IMR-90 (cell line): ENCODE data around the gene ACOXL. TPM values are rescaled to one million over a fixed set of nuclear protein-coding genes. Genes with fewer than 3 reads are reported as not detected.

Experiments used
- ATAC-seq: fragments of 200-7000 bp; cut with Tn5 transposase; 2 replicates; pipeline ENCODE4 v1.9.1; 2020; ENCODE audit warnings: low read depth, mild to moderate bottlenecking, moderate library complexity
- BruUV-seq: library from RNA; stranded (reverse); fragments of 400-500 nt; replicated peaks from 2 replicates; lab custom pipeline; 2021; lab: Mats Ljungman, UMichigan
- CTCF ChIA-PET: fragments of 300-600 bp; formaldehyde crosslinking; extraction: SDS; loops from one replicate; lab custom pipeline; 2021; ENCODE audit warnings: antibody characterized with exemption; lab: Yijun Ruan, JAX
- POLR2A ChIA-PET: fragments of 300-600 bp; sonication (Branson Sonifier 250); formaldehyde crosslinking; loops from one replicate; lab custom pipeline; 2022; ENCODE audit warnings: antibody characterized with exemption; ENCODE audit not compliant: unreplicated experiment; lab: Charles Lee
- DNase-seq: peaks from one replicate; pipeline ENCODE4 v3.0.0; 2013
- H2AFZ ChIP-seq: replicated peaks from 2 replicates; pipeline ENCODE3; 2013; ENCODE audit warnings: low read length, mild to moderate bottlenecking; ENCODE audit not compliant: poor library complexity
- H2AK5ac ChIP-seq: 2 replicates; pipeline ENCODE4 v1.6.1; 2013; ENCODE audit warnings: low read depth, low read length, inconsistent platforms
- H2AK9ac ChIP-seq: replicated peaks from 2 replicates; pipeline ENCODE3; 2013; ENCODE audit warnings: mild to moderate bottlenecking, low read depth, low read length, moderate library complexity; ENCODE audit not compliant: poor library complexity
- H2BK120ac ChIP-seq: 2 replicates; pipeline ENCODE4 v1.6.1; 2013; ENCODE audit warnings: low read depth, low read length, inconsistent platforms
- H2BK15ac ChIP-seq: 3 replicates; pipeline ENCODE4 v1.6.1; 2013; ENCODE audit warnings: low read depth, low read length, inconsistent platforms
- H2BK20ac ChIP-seq: 2 replicates; pipeline ENCODE4 v1.6.1; 2013; ENCODE audit warnings: low read depth, mild to moderate bottlenecking, inconsistent platforms, low read length, moderate library complexity
- H2BK5ac ChIP-seq: 2 replicates; pipeline ENCODE4 v1.6.1; 2013; ENCODE audit warnings: mild to moderate bottlenecking, low read depth, low read length, inconsistent platforms; ENCODE audit not compliant: poor library complexity, severe bottlenecking
- H3K14ac ChIP-seq: replicated peaks from 2 replicates; pipeline ENCODE4 v1.6.1; 2013; ENCODE audit warnings: low read depth, low read length, inconsistent platforms
- H3K18ac ChIP-seq: 2 replicates; pipeline ENCODE4 v1.6.1; 2013; ENCODE audit warnings: low read depth, low read length, control low read depth
- H3K23ac ChIP-seq: 2 replicates; pipeline ENCODE4 v1.6.1; 2013; ENCODE audit warnings: low read depth, low read length, inconsistent platforms
- H3K27ac ChIP-seq: 2 replicates; pipeline ENCODE4 v1.5.1; 2013; ENCODE audit warnings: mild to moderate bottlenecking, control low read depth, low read length; ENCODE audit not compliant: insufficient read depth
- H3K27me3 ChIP-seq: 2 replicates; pipeline ENCODE4 v1.6.1; 2013; ENCODE audit warnings: low read length; ENCODE audit not compliant: control insufficient read depth, insufficient read depth
- H3K36me3 ChIP-seq: 2 replicates; pipeline ENCODE4 v1.6.1; 2013; ENCODE audit warnings: low read length, mixed read lengths; ENCODE audit not compliant: control insufficient read depth, insufficient read depth
- H3K4ac ChIP-seq: 2 replicates; pipeline ENCODE4 v1.6.1; 2013; ENCODE audit warnings: low read depth, low read length, inconsistent platforms
- H3K4me1 ChIP-seq: 2 replicates; pipeline ENCODE4 v1.6.1; 2013; ENCODE audit warnings: low read length, mixed read lengths; ENCODE audit not compliant: control insufficient read depth, insufficient read depth
- H3K4me2 ChIP-seq: 2 replicates; pipeline ENCODE4 v1.6.1; 2013; ENCODE audit warnings: low read depth, mild to moderate bottlenecking, control low read depth, low read length, moderate library complexity
- H3K4me3 ChIP-seq: 2 replicates; pipeline ENCODE4 v1.5.1; 2013; ENCODE audit warnings: low read depth, mild to moderate bottlenecking, control low read depth, low read length, moderate library complexity; ENCODE audit not compliant: insufficient read depth
- H3K56ac ChIP-seq: 2 replicates; pipeline ENCODE4 v1.6.1; 2013; ENCODE audit warnings: low read length, inconsistent platforms; ENCODE audit not compliant: insufficient read depth; ENCODE audit errors: extremely low read depth
- H3K79me1 ChIP-seq, 2 experiments: 2 replicates each; pipeline ENCODE4 v1.6.1; 2013; ENCODE audit warnings: low read length in 2 of 2, inconsistent platforms in 1 of 2, low read depth in 1 of 2
- H3K9ac ChIP-seq: 2 replicates; pipeline ENCODE4 v1.6.1; 2013; ENCODE audit warnings: low read depth, low read length, control low read depth
- H3K9me1 ChIP-seq: 2 replicates; pipeline ENCODE4 v1.6.1; 2013; ENCODE audit warnings: low read length, inconsistent platforms; ENCODE audit not compliant: insufficient read depth
- H3K9me3 ChIP-seq: 2 replicates; pipeline ENCODE4 v1.6.1; 2013; ENCODE audit warnings: low read length; ENCODE audit not compliant: control insufficient read depth, insufficient read depth
- H4K20me1 ChIP-seq: 2 replicates; pipeline ENCODE4 v1.6.1; 2013; ENCODE audit warnings: low read length, inconsistent platforms; ENCODE audit not compliant: insufficient read depth
- H4K5ac ChIP-seq: 2 replicates; pipeline ENCODE4 v1.6.1; 2013; ENCODE audit warnings: mild to moderate bottlenecking, low read depth, low read length, control low read depth
- H4K8ac ChIP-seq, 2 experiments: 2 replicates each; pipeline ENCODE4 v1.6.1; 2013; ENCODE audit warnings: low read depth in 2 of 2, low read length in 2 of 2, control low read depth in 1 of 2, inconsistent platforms in 1 of 2
- H4K91ac ChIP-seq: 2 replicates; pipeline ENCODE4 v1.6.1; 2013; ENCODE audit warnings: low read depth, low read length, inconsistent platforms; ENCODE audit not compliant: insufficient read depth
- BHLHE40 ChIP-seq: fragments of 150-350 bp; IDR thresholded peaks from 2 replicates; pipeline ENCODE4 v1.6.1; 2016; ENCODE audit warnings: mild to moderate bottlenecking, low read depth, low read length
- CHD1 ChIP-seq: IDR thresholded peaks from 2 replicates; pipeline ENCODE4 v1.6.1; 2012; ENCODE audit warnings: low read depth, low read length, improper control_type of control experiment
- MAFK ChIP-seq: IDR thresholded peaks from 2 replicates; pipeline ENCODE4 v1.6.1; 2012; ENCODE audit warnings: low read depth, low read length, improper control_type of control experiment
- WGBS, 2 experiments: methylation state at CpG; one replicate each; pipeline versions ENCODE4 v1.1.5 to v1.1.7; 2013; ENCODE audit warnings: missing lambda C conversion rate in 2 of 2; ENCODE audit not compliant: insufficient read length in 1 of 2; ENCODE audit errors: extremely low coverage in 2 of 2; 5-methylcytosine and 5-hydroxymethylcytosine counted together
- dilution Hi-C: fragments of 300-500 bp; cut with HindIII; formaldehyde crosslinking; loops from one replicate; pipeline ENCODE4 v1.14.3; 2018; ENCODE audit warnings: low sequenced_read_pairs; ENCODE audit not compliant: unreplicated experiment
- in situ Hi-C: fragments of 300-500 bp; cut with MboI; formaldehyde crosslinking; loops from 3 replicates; pipeline ENCODE4 v1.14.3; 2019; ENCODE audit warnings: low sequenced_read_pairs, inconsistent platforms, mixed read lengths
- intact Hi-C: fragments of 100-400 bp; cut with micrococcal nuclease; formaldehyde crosslinking; loops from 2 replicates; pipeline ENCODE4 v1.10.0; 2022
- polyA plus RNA-seq, 3 experiments: library from polyadenylated mRNA; depleted of rRNA; stranded (reverse); fragments of >200 nt; gene quantifications; 2 replicates each; pipeline ENCODE4 v1.2.3, GENCODE V29; 2012; ENCODE audit warnings: low replicate concordance in 1 of 3
- total RNA-seq: library from RNA; depleted of rRNA; stranded (reverse); fragments of >200 nt; gene quantifications from 2 replicates; pipeline ENCODE4 v1.2.3, GENCODE V29; 2012

ACOXL gene
- total and polyA plus RNA-seq, 2 of the 4 experiments (the other 2 are of a cell fraction): not detected

DNA sequence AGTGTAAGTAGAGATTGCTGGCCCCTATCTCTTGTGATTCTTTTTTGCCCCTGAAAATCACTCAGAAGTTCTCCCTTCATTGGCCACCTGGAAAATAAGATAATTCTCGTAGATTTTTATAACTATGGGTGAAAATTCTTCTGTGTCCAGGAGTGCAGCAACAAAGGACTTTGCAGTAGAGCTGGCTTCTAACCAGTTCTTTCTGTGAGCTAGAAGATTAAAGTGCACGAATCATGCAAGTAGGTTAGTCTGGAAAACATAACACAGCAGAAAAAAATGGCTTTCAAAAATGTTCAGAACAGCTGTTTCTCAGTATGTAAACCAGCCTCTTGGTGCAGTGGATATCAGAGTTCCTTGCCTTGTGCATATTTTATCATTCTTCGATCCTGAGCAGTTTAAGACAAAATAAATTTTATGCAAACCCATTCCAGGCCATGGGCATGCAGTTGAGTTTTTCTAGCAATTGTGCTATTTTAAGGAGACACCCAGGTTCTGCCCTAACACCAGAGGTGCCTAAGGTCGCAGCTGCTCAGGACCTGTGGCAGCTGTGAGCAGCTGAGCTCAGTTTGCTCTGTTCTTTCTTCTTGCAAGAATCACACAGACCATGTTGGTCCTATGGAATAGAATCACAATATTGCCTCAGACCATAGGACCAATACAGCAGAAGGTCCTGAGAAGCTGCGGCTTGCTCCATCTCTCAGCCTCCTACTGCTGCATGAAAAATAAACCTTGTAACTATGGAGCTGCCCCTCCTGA, 307.4 kb downstream of the ACOXL start:
- Histone ChIP-seq H3K14ac (no peak overlapping the region), H4K91ac (no peak overlapping the region), H4K5ac (no peak overlapping the region), H3K27me3 (peaks cover 52% of the 10 kb centered on the region), H3K18ac (no peak overlapping the region), H2AK9ac (no peak overlapping the region), H4K8ac (no peak overlapping the region), H3K9me1 (no peaks in the 10 kb centered on the region), H2BK15ac (no peak overlapping the region), H3K4me3 (no peak overlapping the region), H3K23ac (no peak overlapping the region), H3K4me2 (no peak overlapping the region), H2AFZ (no peak overlapping the region), H4K20me1 (no peaks in the 10 kb centered on the region), H2AK5ac (no peak overlapping the region), H3K27ac (no peak overlapping the region), H3K4ac (no peak overlapping the region), H3K9ac (no peak overlapping the region), H3K79me1 (no peaks in the 10 kb centered on the region), H2BK20ac (no peak overlapping the region), H3K9me3 (no peaks in the 10 kb centered on the region), H3K56ac (no peak overlapping the region), H3K36me3 (no peaks in the 10 kb centered on the region), H2BK5ac (no peak overlapping the region), H2BK120ac (no peak overlapping the region), H3K4me1 (no peaks in the 10 kb centered on the region)
- WGBS, 2 experiments: 44% methylated on average over 2 of the region's 5 CpGs; no CpG with 5 or more reads in 1 of the 2 experiments
- ChIA-PET POLR2A (no interaction called here), CTCF (no interaction called here)
- in situ Hi-C loops (no loop called here), intact Hi-C loops (no loop called here), dilution Hi-C loops (no loop called here)
- no peak for DNase-seq
- no peak for ATAC-seq
- no TSS peak for BruUV-seq
- no peak for TF ChIP-seq BHLHE40
- no peak for TF ChIP-seq CHD1
- no peak for TF ChIP-seq MAFK
